ENCODE measurements around the gene HSD17B3.

DNA sequence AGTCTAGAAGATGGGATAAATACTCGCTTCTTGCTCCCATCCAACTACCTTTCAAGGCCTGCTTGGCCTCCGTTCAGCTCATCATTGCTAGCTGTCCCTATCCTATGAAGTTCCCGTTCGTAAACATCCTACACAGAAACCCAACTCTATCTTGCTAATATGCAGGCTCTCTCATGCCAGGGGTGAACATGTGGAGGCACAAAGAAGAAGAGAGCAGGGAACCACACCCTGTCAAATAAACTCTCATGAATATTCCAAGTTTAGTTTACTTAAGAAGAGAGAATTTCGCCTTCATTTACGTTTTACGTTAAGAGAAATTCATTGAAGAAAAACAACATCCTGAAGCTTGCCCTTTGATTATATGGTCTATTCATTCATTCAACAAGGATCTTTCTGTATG is 7.9 kb upstream of the HSD17B3 start:
- TF ChIP-seq ZKSCAN5 (CRISPR knock-in tag; IDR thresholded peaks at IDR 0.05) (no peak), DBP (CRISPR knock-in tag; IDR thresholded peaks at IDR 0.05; ENCODE audit: not compliant biosample characterization) (no peak), ISL2 (CRISPR knock-in tag; IDR thresholded peaks at IDR 0.05) (no peak), KDM5B (CRISPR knock-in tag; IDR thresholded peaks at IDR 0.05; ENCODE audit: borderline replicate concordance) (no peak), ZFP36L1 (CRISPR knock-in tag; IDR thresholded peaks at IDR 0.05) (no peak), SKI (IDR thresholded peaks at IDR 0.05; ENCODE audit: partially characterized antibody) (no peak), ZNF24 (IDR thresholded peaks at IDR 0.05) (no peak)

All from HepG2 (cell line).